ENCODE measurements around the gene TMEM132A. TPM values are rescaled to one million over a fixed set of nuclear protein-coding genes. Genes with fewer than 3 reads are reported as not detected.

The TMEM132A gene
- total RNA-seq, 3 donors from 2014 or later = 3.9 to 11.8 (median 8.5) TPM

DNA sequence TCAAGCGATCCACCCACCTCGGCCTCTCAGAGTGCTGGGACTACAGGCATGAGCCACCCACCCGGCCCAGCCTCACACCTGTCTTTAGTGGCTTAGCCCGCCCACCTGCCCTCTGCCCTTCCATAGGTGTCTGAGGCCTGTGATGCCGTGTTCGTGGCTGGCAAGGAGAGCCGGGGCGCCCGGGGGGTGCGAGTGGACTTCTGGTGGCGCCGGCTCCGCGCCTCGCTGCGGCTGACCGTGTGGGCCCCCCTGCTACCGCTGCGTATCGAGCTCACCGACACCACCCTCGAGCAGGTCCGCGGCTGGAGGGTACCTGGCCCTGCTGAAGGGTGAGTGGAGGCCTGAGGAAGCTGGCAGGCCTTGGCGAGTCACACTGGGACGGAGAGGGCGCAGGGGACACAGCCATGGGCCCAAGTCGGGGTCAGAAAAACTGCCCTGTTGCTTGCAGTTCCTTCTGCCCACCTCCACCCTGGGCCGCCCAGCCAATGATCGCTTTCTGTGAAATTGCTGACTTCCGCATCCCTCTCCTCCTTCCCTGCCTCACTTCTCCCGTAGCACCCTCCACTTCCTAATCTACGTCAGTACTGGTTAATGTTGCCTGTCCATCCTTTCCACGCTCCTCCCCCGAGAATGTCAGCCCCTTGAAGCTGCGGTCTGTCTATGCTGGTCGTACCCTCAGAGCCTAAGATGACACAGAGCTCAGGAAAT, 9.3 kb downstream of the TMEM132A start:
- intact Hi-C loops (cut with DNase I, micrococcal nuclease) = no loop called here
- ATAC-seq (no peak), DNase-seq (no peak)
- TF ChIP-seq CTCF (IDR thresholded peaks at IDR 0.05) = no peak
- Histone ChIP-seq H3K36me3 (ENCODE audit: low read depth) (no peaks in the 10 kb centered on the region), H3K4me3 (no peak overlapping the region), H3K4me1 (ENCODE audit: low read depth) (no peaks in the 10 kb centered on the region), H3K9me3 (no peaks in the 10 kb centered on the region)

GRCh38 chr11:60934124-60934789, 10.0 kb downstream of the TMEM132A start:
- no peak for TF ChIP-seq CTCF (IDR thresholded peaks at IDR 0.05)
- ATAC-seq (no peak), DNase-seq (no peak)
- Histone ChIP-seq H3K9me3 (no peaks in the 10 kb centered on the region), H3K4me3 (no peak overlapping the region), H3K4me1 (ENCODE audit: low read depth) (no peaks in the 10 kb centered on the region), H3K36me3 (ENCODE audit: low read depth) (no peaks in the 10 kb centered on the region)
- intact Hi-C loops (cut with DNase I, micrococcal nuclease) = no loop called here

GRCh38 chr11:60934790-60935605, 10.7 kb downstream of the TMEM132A start:
- Histone ChIP-seq H3K4me3 (no peak overlapping the region), H3K36me3 (ENCODE audit: low read depth) (no peaks in the 10 kb centered on the region), H3K4me1 (ENCODE audit: low read depth) (no peaks in the 10 kb centered on the region), H3K9me3 (no peaks in the 10 kb centered on the region)
- no peak for DNase-seq
- TF ChIP-seq CTCF (IDR thresholded peaks at IDR 0.05) = no peak
- ATAC-seq = no peak
- intact Hi-C loops (cut with DNase I, micrococcal nuclease) = no loop called here

DNA sequence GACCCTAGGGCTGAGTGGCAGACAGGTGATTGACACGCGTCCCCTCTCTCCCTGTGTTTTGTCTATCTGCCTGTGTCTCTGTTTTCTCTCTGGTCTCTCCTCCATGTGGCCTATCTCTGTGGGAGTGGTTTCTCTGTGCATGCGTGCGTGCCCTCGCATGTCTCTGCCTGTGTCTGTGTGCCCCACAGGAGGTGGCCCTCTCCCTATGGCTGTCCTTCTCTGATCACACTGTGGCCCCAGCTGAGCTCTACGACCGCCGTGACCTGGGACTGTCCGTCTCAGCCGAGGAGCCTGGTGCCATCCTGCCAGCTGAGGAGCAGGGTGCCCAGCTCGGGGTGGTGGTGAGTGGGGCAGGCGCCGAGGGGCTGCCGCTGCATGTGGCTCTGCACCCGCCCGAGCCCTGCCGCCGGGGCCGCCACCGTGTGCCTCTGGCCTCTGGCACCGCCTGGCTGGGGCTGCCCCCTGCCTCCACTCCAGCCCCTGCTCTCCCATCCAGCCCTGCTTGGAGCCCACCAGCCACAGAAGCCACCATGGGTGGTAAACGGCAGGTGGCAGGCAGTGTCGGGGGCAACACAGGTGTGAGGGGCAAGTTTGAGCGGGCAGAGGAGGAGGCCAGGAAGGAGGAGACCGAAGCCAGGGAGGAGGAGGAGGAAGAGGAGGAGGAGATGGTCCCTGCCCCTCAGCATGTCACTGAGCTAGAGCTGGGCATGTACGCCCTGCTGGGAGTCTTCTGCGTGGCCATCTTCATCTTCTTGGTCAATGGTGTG, 11.6 kb downstream of the TMEM132A start:
- no peaks in the 10 kb centered on the region for H3K9me3 ChIP-seq
- H3K4me3 ChIP-seq = no peak overlapping the region
- no peak for DNase-seq
- no peak for TF ChIP-seq CTCF (IDR thresholded peaks at IDR 0.05)
- H3K36me3 ChIP-seq (ENCODE audit: low read depth) = no peaks in the 10 kb centered on the region
- intact Hi-C loops (cut with DNase I, micrococcal nuclease) = no loop called here
- ATAC-seq = peak; percentile 7
- H3K4me1 ChIP-seq (ENCODE audit: low read depth) = no peaks in the 10 kb centered on the region

DNA sequence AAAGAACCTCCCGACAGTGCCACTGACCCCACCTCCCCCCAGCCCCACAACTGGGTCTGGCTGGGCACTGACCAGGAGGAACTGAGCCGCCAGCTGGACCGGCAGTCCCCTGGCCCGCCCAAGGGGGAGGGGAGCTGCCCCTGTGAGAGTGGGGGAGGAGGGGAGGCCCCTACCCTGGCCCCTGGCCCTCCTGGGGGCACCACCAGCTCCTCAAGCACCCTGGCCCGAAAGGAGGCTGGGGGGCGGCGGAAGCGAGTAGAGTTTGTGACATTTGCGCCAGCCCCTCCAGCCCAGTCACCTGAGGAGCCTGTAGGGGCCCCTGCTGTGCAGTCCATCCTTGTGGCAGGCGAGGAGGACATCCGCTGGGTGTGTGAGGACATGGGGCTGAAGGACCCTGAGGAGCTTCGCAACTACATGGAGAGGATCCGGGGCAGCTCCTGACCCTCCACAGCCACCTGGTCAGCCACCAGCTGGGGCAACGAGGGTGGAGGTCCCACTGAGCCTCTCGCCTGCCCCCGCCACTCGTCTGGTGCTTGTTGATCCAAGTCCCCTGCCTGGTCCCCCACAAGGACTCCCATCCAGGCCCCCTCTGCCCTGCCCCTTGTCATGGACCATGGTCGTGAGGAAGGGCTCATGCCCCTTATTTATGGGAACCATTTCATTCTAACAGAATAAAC, 12.3 kb downstream of the TMEM132A start:
- Histone ChIP-seq H3K4me1 (ENCODE audit: low read depth) (no peaks in the 10 kb centered on the region), H3K36me3 (ENCODE audit: low read depth) (no peaks in the 10 kb centered on the region), H3K4me3 (no peak overlapping the region), H3K9me3 (no peaks in the 10 kb centered on the region)
- TF ChIP-seq CTCF (IDR thresholded peaks at IDR 0.05) = no peak
- intact Hi-C loops (cut with DNase I, micrococcal nuclease) = no loop called here
- DNase-seq (no peak), ATAC-seq (no peak)
